SK-N-SH (cell line): ENCODE data around the gene SRSF2. TPM values are rescaled to one million over a fixed set of nuclear protein-coding genes. Genes with fewer than 3 reads are reported as not detected.

Source experiments
- CTCF ChIA-PET: fragments of 300-600, 350-600 bp; formaldehyde crosslinking; extraction: SDS; loops from one replicate; lab custom pipeline; 2021; lab: Yijun Ruan, JAX
- POLR2A ChIA-PET: fragments of 350-600 bp; sonication (Branson Sonifier 250); formaldehyde crosslinking; extraction: SDS; loops from one replicate; lab custom pipeline; 2020; ENCODE audit warnings: antibody characterized with exemption, inconsistent platforms; lab: Yijun Ruan, JAX
- DNase-seq: peaks from one replicate; pipeline ENCODE4 v3.0.0; 2012
- H2AFZ ChIP-seq: fragments of 200-600 bp; sonication (generic); 2 replicates; pipeline ENCODE4 v1.8.1; 2016; ENCODE audit warnings: antibody characterized with exemption, mild to moderate bottlenecking, low read depth
- H3F3A ChIP-seq: fragments of 200-600 bp; sonication (generic); replicated peaks from 2 replicates; pipeline ENCODE3; 2016; ENCODE audit warnings: antibody characterized with exemption, mild to moderate bottlenecking; ENCODE audit not compliant: insufficient read depth
- H3K27ac ChIP-seq, 2 experiments: fragments of 200-500 bp in 1 of 2; fragments of 200-600 bp in 1 of 2; sonication (Bioruptor generic) in 1 of 2; sonication (generic), shearing (Covaris generic) in 1 of 2; 2 replicates each; pipeline versions ENCODE4 v1.5.1 to v1.6.1; 2014 to 2016; ENCODE audit warnings: low read depth in 2 of 2, inconsistent platforms in 1 of 2, low read length in 1 of 2, mild to moderate bottlenecking in 1 of 2, mixed read lengths in 1 of 2
- H3K27me3 ChIP-seq: fragments of 200-600 bp; sonication (generic), shearing (Covaris generic); 2 replicates; pipeline ENCODE4 v1.6.1; 2016; ENCODE audit warnings: mixed run types; ENCODE audit not compliant: insufficient read depth
- H3K36me3 ChIP-seq, 2 experiments: fragments of 200-500 bp in 1 of 2; fragments of 200-600 bp in 1 of 2; sonication (Bioruptor generic) in 1 of 2; sonication (generic) in 1 of 2; replicated peaks in 1 of 2; 2 replicates each; pipeline versions ENCODE3 to v1.5.1; 2014 to 2016; ENCODE audit warnings: low read length in 1 of 2, mild to moderate bottlenecking in 1 of 2; ENCODE audit not compliant: insufficient read depth in 2 of 2, control insufficient read depth in 1 of 2
- H3K4me1 ChIP-seq, 2 experiments: fragments of 200-500 bp in 1 of 2; fragments of 200-600 bp in 1 of 2; sonication (Bioruptor generic) in 1 of 2; sonication (generic), shearing (Covaris generic) in 1 of 2; 2 replicates each; pipeline versions ENCODE4 v1.5.1 to v1.6.1; 2014 to 2016; ENCODE audit warnings: low read depth in 1 of 2, low read length in 1 of 2, mixed run types in 1 of 2; ENCODE audit not compliant: insufficient read depth in 2 of 2, control insufficient read depth in 1 of 2
- H3K4me2 ChIP-seq: fragments of 200-600 bp; sonication (generic), shearing (Covaris generic); 2 replicates; pipeline ENCODE4 v1.6.1; 2017; ENCODE audit warnings: mixed run types
- H3K4me3 ChIP-seq, 2 experiments: fragments of 200-500 bp in 1 of 2; fragments of 200-600 bp in 1 of 2; sonication (Bioruptor generic) in 1 of 2; sonication (generic), shearing (Covaris generic) in 1 of 2; 2 replicates each; pipeline versions ENCODE4 v1.5.1 to v1.8.1; 2014 to 2016; ENCODE audit warnings: low read depth in 2 of 2, inconsistent platforms in 1 of 2, low read length in 1 of 2, mild to moderate bottlenecking in 1 of 2, mixed read lengths in 1 of 2, moderate library complexity in 1 of 2
- H3K79me2 ChIP-seq: fragments of 200-600 bp; sonication (generic); 2 replicates; pipeline ENCODE4 v1.8.1; 2017; ENCODE audit warnings: mild to moderate bottlenecking; ENCODE audit not compliant: insufficient read depth
- H3K9ac ChIP-seq: fragments of 200-600 bp; sonication (generic); 2 replicates; pipeline ENCODE4 v1.6.1; 2017; ENCODE audit warnings: mixed run types
- H3K9me2 ChIP-seq: fragments of 200-600 bp; sonication (generic); 2 replicates; pipeline ENCODE4 v1.6.1; 2017; ENCODE audit warnings: mixed run types
- H3K9me3 ChIP-seq: fragments of 200-600 bp; sonication (generic); 2 replicates; pipeline ENCODE4 v1.6.1; 2017; ENCODE audit warnings: mixed run types, mild to moderate bottlenecking, moderate library complexity
- H4K20me1 ChIP-seq: fragments of 200-600 bp; sonication (generic); 2 replicates; pipeline ENCODE4 v1.6.1; 2017; ENCODE audit warnings: mild to moderate bottlenecking, mixed run types; ENCODE audit not compliant: insufficient read depth
- EP300 ChIP-seq, 2 experiments: IDR thresholded peaks; 2 replicates each; pipeline versions ENCODE4 v1.4.0 to v1.6.1; 2012; ENCODE audit warnings: borderline replicate concordance in 1 of 2, low read depth in 1 of 2, low read length in 1 of 2
- FOSL2 ChIP-seq: IDR thresholded peaks from 2 replicates; pipeline ENCODE4 v1.4.0; 2012; ENCODE audit warnings: low read depth, mild to moderate bottlenecking, moderate library complexity, borderline replicate concordance
- JUND ChIP-seq: IDR thresholded peaks from 2 replicates; pipeline ENCODE4 v1.4.0; 2012
- RFX5 ChIP-seq: IDR thresholded peaks from 2 replicates; pipeline ENCODE4 v1.6.1; 2012; ENCODE audit warnings: mild to moderate bottlenecking, improper control_type of control experiment, low read length
- SMC3 ChIP-seq: IDR thresholded peaks from 2 replicates; pipeline ENCODE4 v1.6.1; 2012; ENCODE audit warnings: low read depth, low read length, improper control_type of control experiment
- TCF12 ChIP-seq: IDR thresholded peaks from 2 replicates; pipeline ENCODE4 v1.4.0; 2012
- YY1 ChIP-seq: IDR thresholded peaks from 2 replicates; pipeline ENCODE4 v1.4.0; 2012; ENCODE audit warnings: low read depth, mild to moderate bottlenecking
- polyA plus RNA-seq, 3 experiments: library from polyadenylated mRNA; depleted of rRNA; stranded (reverse); fragments of >200 nt; gene quantifications; 2 replicates each; pipeline ENCODE4 v1.2.3, GENCODE V29; 2012
- TF ChIP-seq, protein P1 (sequence below): fragments of 150-350 bp; IDR thresholded peaks from 2 replicates; pipeline ENCODE4 v1.6.1; 2016; ENCODE audit warnings: mild to moderate bottlenecking, low read depth, low read length
- TF ChIP-seq, protein P2 (sequence below): IDR thresholded peaks from 2 replicates; pipeline ENCODE4 v1.4.0; 2012; ENCODE audit warnings: low read depth
- TF ChIP-seq, protein P3 (sequence below): IDR thresholded peaks from 2 replicates; pipeline ENCODE4; 2012
- TF ChIP-seq, protein P4 (sequence below): IDR thresholded peaks from 2 replicates; pipeline ENCODE4 v1.6.1; 2012; ENCODE audit warnings: mild to moderate bottlenecking, low read depth, low read length, moderate library complexity

The SRSF2 gene
- polyA plus RNA-seq, 1 of the 3 experiments (the other 2 are of a cell fraction): 211 TPM

DNA sequence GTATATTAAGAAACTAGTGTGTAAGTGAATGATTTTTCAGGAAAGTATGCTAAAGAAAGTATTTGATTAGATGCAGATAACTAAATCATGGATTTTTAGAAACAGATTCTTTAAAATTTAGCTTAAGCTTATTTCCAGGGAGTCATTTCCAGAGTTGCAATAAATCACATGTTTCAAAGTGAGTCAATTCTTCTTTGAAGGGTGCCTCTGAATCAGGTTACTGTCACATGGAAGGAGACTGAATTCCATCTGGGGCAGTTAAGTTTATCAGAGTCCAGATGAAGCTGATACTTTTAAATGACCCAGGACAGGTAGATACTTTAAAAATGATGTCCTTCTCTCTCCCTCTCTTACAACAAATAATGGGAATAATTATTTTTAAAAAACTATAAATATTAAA, 5.8 kb upstream of the SRSF2 start:
- peaks cover 17% of the 10 kb centered on the region for H3F3A ChIP-seq
- H3K4me3 ChIP-seq: no peak overlapping the region
- DNase-seq: no peak
- H3K27ac ChIP-seq: peak overlapping the region in 1 of 2 experiments; percentile 23; a peak in 1 of 4 replicates
- CTCF ChIA-PET: interaction anchor here (0.6 to 1.7 kb wide), 4 partner anchors 26 to 184 kb away, joined by 3 to 5 read pairs (median 4); partner anchors contain the start of gene MGAT5B
- no peak overlapping the region for H3K4me2 ChIP-seq
- no peaks in the 10 kb centered on the region for H3K9me2 ChIP-seq
- H3K27me3 ChIP-seq: no peaks in the 10 kb centered on the region
- H3K36me3 ChIP-seq: peaks cover 38 to 49% of the 10 kb centered on the region in 2 experiments
- peaks cover 34% of the 10 kb centered on the region for H3K79me2 ChIP-seq
- peaks cover 11 to 14% of the 10 kb centered on the region in 2 experiments; a peak in 3 of 4 replicates for H3K4me1 ChIP-seq
- H2AFZ ChIP-seq: no peak overlapping the region
- H3K9ac ChIP-seq: no peak overlapping the region
- H4K20me1 ChIP-seq: no peaks in the 10 kb centered on the region
- TF ChIP-seq YY1 (no peak), FOSL2 (0 out of 2 replicates have a peak, but pooled peaks have one; percentile 37), RFX5 (no peak), TCF12 (0 out of 2 replicates have a peak, but pooled peaks have one; percentile 44), EP300 (IDR thresholded peaks at IDR 0.05; ENCODE audit: borderline replicate concordance in 1 of 2, low read depth in 1 of 2, low read length in 1 of 2) (peak in 1 of 2 experiments; percentile 20; a peak in 1 of 4 replicates), SMC3 (no peak), JUND (peak; percentile 39)
- TF ChIP-seq, protein P1, sequence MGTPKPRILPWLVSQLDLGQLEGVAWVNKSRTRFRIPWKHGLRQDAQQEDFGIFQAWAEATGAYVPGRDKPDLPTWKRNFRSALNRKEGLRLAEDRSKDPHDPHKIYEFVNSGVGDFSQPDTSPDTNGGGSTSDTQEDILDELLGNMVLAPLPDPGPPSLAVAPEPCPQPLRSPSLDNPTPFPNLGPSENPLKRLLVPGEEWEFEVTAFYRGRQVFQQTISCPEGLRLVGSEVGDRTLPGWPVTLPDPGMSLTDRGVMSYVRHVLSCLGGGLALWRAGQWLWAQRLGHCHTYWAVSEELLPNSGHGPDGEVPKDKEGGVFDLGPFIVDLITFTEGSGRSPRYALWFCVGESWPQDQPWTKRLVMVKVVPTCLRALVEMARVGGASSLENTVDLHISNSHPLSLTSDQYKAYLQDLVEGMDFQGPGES: no peak
- TF ChIP-seq, protein P2, sequence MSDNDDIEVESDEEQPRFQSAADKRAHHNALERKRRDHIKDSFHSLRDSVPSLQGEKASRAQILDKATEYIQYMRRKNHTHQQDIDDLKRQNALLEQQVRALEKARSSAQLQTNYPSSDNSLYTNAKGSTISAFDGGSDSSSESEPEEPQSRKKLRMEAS: peak; percentile 48; the same call in 1 of the 2 replicates
- TF ChIP-seq, protein P3, sequence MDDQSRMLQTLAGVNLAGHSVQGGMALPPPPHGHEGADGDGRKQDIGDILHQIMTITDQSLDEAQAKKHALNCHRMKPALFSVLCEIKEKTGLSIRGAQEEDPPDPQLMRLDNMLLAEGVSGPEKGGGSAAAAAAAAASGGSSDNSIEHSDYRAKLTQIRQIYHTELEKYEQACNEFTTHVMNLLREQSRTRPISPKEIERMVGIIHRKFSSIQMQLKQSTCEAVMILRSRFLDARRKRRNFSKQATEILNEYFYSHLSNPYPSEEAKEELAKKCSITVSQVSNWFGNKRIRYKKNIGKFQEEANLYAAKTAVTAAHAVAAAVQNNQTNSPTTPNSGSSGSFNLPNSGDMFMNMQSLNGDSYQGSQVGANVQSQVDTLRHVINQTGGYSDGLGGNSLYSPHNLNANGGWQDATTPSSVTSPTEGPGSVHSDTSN: peak; percentile 86
- TF ChIP-seq, protein P4, sequence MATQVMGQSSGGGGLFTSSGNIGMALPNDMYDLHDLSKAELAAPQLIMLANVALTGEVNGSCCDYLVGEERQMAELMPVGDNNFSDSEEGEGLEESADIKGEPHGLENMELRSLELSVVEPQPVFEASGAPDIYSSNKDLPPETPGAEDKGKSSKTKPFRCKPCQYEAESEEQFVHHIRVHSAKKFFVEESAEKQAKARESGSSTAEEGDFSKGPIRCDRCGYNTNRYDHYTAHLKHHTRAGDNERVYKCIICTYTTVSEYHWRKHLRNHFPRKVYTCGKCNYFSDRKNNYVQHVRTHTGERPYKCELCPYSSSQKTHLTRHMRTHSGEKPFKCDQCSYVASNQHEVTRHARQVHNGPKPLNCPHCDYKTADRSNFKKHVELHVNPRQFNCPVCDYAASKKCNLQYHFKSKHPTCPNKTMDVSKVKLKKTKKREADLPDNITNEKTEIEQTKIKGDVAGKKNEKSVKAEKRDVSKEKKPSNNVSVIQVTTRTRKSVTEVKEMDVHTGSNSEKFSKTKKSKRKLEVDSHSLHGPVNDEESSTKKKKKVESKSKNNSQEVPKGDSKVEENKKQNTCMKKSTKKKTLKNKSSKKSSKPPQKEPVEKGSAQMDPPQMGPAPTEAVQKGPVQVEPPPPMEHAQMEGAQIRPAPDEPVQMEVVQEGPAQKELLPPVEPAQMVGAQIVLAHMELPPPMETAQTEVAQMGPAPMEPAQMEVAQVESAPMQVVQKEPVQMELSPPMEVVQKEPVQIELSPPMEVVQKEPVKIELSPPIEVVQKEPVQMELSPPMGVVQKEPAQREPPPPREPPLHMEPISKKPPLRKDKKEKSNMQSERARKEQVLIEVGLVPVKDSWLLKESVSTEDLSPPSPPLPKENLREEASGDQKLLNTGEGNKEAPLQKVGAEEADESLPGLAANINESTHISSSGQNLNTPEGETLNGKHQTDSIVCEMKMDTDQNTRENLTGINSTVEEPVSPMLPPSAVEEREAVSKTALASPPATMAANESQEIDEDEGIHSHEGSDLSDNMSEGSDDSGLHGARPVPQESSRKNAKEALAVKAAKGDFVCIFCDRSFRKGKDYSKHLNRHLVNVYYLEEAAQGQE: no peak
- TF ChIP-seq, all 33 proteins: peak for 6
- POLR2A ChIA-PET: no interaction called here
- no peaks in the 10 kb centered on the region for H3K9me3 ChIP-seq
